GM18873 (cell line): ENCODE measurements around the gene PDE10A.
"Not testable (repeated sequence)": the region's sequence is repeated elsewhere in the genome, so short reads cannot be mapped to it uniquely, and the experiment has no call there.

Source experiments
- ATAC-seq: cut with Tn5 transposase; IDR thresholded peaks from one replicate; pipeline ENCODE4 v1.9.1; 2021; ENCODE audit warnings: mild to moderate bottlenecking, moderate library complexity, moderate number of reproducible peaks; ENCODE audit not compliant: unreplicated experiment, low FRiP score

Gene PDE10A

DNA sequence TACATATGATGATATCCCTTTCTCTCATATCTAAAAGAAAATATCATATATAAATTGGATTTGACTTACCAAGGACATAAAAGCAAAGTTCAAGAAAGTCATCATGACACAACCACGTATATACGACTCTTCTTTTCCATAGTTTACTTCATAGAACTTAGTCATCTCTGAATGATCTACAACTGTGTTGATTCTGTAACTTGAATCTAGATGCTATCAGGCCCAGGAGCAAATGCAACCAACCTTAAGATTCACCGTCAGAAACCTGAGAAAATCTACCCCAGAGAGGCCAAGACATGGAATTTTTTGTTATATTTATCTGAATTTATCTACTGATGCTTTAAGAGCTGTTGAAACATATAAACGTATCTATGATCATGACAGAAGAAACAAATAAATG, 165.6 kb downstream of the PDE10A start:
- no peak for ATAC-seq

DNA sequence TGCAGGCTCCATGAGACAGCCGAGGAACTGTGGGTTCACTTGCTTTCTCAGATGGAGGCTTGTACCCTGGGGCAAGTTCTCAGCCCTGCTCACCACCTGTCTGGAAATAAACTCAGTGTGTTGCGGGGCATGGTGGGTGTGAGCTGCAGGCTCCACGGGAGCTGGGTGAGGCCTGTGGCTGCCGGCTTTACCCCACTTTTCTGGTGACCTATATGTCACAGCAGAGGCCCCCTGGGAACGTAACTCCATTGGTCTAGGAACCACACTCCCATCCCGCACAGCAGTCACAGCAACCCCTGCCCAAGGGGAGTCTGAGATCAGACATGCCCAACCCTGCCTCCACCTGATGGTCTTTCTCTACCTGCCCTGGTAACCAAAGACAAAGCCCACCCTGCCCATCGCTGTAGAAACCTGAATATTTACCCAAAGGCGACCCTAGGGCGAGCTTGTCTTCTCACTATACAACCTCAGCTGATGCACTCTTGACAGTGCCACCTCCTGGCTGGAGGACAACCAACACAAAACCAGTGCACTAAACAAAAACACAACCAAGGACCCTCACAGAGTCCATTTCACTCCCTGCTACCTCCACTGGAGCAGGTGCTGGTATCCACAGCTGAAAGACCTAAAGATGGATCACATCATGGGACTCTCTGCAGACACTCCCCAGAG, 174.3 kb downstream of the PDE10A start:
- no peak for ATAC-seq

DNA sequence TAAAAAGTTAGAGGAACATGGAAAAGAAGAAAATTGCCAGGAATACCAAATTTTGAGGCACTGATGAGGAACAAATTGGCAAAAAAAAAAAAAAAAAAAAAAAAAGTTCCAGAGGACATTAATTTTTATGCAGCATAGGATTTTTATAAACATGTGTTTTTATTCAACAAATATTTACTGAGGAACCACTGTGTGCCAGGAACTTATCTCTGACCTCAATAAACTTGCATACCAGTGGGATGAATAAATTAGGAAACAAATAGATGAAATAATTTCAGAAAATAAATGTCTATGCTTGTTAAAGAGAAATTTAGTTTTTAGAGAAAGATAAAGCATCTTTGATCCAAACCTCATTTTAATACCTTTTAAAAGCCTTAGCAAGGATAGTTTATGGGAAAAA, 175.1 kb downstream of the PDE10A start:
- no peak for ATAC-seq

DNA sequence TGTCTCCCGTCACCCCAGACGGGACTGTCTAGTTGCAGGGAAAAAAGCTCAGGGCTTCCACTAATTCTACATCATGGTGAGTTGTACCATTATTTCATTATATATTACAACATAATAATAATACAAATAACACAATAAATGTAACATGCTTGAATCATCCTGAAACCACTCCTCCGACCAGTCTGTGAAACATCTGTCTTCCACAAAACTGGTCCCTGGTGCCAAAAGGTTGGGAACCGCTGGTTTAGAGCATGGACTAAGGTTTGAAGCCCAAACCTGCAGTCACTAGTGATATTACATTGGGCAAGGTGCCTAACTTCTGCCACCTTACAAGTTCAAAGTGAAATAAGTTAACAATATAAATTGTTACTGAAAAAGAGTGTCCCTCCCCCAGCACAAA, 175.7 kb downstream of the PDE10A start:
- no peak for ATAC-seq

DNA sequence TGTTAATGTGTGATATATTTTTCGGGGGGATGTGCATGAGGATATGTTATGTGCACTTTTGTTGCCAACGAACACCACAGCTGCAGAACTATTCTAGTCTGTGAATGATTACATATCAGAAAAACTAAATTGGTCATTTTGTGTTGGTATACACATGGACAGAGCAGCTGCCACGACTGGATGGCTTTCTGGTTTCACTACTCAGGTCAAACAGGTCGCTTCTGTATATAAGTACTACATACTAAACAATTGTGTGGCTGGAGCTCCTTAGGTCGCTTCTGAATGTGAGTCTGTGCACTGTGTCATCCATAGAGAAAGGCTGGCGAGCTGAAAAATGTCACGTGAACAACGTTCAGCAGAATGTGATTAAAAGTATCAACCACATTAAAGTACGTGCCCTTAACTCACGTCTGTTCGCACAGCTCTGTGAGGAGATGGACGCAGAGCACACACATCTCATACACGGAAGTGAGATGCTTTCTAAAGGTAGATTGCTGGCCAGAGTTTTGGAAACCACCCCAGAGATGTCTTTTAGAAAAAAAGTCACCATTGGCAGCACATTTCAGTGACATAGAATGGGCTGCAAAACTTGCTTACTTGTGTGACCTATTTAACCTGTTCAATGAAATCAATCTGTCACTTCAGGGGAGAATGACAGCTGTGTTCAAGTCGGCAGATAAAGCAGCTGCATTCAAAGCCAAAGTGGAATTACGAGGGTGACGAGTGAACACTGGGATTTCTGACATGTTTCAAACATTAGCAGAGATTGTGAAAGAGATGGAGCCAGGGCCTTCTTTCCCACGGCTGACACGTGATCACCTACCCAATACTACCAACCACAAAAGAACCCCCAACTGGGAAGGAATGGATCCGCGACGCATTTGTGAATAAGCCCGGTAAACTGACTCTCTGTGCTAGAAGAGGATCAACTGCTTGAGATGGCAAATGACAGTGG, 176.6 kb downstream of the PDE10A start:
- no peak for ATAC-seq

DNA sequence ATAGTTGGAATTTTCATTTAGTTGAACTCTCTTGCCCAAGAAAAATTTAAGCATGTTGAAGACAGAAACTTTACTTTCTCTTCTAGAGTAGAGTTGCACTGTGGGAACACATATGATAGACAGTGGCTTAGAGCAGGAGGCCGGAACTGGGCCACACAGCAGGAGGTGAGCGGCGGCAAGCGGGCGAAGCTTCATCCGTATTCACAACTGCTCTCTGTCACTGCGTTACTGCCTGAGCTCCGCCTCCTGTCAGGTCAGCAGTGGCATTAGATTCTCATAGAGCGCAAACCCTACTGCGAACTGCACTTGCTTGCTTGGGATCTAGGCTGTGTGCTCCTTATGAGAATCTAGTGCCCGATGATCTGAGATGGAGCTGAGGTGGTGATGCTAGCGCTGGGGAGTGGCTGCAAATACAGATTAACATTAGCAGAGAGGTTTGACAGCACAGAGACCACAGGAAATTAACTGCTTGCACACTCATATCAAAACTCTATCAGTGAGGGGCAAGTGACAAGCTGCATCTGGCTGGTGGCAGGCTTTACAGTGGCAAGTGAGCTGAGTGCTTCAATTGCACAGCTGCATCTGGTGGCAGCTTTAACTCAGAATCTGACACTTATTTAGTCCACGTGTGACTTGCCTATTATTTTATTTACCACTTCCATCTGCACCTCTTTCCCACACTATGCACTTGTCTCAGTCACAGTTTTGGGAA, 178.7 kb downstream of the PDE10A start:
- no peak for ATAC-seq

DNA sequence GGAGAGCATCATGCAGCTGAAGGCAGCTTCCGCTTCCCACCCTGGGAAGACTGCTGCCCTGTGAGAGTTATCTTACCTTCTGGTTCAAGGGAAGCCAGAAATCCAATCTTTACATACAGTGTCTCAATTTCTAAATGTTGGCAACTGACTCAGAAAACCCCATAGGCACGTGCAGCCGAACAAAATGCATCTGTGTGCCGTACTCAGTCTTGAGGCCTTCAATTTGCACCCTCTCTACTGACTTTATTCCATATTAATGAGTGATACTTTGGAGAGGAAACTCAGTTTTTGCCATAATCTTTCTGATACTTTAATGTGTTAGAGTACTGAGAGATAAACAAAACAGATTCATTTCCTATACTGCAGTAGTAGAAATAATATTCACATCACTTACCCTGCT, 181.1 kb downstream of the PDE10A start:
- ATAC-seq, result no peak

DNA sequence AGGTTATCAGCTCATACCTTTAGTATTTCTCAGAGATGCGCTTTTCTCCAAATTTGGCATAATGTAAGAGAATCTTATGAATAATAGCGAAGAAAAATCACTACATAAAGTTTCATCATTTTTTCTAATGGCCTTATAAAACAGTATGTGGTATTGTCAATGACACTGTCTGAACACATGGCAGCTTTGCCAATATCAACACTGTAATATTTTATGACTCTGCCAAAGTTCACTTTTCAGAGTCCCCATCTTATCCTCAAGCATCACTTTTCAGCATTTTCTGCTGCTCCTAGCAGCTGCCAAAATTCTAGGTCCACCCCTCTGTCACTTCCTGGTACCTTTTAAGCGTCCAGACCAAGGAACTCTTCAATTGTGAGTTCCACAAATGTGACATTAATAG, 182.1 kb downstream of the PDE10A start:
- no peak for ATAC-seq

DNA sequence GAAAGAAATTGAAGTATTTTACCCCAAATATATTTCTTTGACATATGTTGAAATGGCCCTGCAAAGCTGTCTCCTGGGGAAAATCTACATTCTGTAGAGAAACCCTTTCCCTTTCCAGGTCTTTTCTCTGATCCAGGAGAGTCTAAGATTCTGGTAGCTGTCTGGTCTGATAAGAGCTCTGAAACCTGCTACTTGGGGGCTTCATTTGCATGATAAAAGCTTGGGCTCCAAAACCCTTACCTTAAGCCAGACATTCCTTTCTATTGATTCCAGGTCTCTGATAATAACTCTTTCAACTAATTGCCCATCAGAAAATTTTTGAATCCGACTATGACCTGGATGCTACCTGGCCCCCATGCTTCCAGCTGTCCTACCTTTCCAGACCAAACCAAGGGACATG, 184.5 kb downstream of the PDE10A start:
- no peak for ATAC-seq

DNA sequence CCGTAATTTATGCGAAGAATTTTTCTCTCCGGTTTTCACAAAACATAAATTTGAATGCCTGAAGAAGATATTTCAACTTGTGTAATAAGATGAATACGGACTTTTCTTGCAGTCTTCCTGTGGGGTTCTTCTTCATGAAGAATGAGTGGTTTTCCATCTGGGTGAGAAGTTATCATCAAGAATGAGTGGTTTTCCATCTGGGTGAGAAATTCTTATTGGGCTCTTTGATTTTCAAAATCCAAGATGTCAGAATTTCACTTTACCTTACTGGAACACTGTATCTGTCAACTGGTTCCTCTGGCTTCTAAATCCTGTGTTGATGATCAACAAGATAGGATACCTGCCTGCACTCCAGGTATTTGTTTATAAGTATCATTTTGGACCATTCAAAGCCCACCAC, 193.6 kb downstream of the PDE10A start:
- ATAC-seq, result no peak

DNA sequence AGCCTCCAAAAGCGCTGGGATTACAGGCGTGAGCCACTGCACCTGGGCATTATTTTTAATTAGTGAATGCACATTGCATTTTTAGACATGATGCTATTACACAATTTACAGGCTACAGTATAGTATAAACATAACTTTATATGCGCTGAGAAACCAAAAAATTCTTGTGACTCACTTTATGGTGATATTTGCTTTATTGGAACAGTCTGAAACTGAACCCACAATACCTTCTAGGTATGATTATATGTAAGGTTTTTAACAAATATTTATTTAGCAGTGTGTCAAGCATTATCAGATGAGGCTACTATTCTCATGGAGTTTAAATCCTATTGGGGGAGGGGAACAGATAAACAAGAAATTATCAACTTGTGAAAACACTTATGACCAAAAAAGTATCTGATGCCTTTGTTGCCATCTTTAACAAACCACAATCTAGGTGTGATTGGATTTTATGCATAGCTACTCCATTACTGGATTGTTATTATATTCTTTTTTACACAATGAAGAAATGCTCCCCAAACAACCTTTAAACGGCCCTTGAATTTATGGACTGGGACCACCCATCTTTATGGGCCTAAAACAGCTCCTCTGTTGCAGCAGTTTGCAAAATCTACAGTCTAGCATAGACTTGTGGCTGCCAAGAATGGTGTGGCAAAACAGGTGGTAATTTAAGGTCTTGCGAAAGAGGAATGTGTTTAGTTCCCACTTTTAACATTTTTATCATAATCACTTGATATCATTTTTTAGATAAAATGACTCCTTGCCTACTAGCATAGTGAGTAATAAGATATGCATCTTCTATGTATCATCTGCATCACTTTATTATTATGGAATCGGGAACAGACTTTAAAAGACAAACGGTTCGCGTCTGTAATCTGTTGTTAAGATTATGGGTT, 194.5 kb downstream of the PDE10A start:
- ATAC-seq, result no peak

DNA sequence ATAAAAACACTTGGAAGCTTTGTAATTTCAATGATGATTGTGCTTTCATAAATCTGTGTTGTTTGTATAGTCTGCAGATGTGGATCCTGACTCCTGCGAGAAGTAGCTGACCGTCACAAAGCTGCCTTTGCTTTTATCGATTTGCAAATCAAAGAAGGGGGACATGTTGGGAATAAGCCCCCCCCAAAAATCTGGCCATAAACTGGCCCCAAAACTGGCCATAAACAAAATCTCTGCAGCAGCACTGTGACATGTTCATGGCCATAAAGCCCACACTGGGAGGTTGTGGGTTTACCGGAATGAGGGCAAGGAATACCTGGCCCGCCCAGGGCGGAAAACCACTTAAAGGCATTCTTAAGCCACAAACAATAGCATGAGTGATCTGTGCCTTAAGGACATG, 199.5 kb downstream of the PDE10A start:
- ATAC-seq, result not testable (repeated sequence)

DNA sequence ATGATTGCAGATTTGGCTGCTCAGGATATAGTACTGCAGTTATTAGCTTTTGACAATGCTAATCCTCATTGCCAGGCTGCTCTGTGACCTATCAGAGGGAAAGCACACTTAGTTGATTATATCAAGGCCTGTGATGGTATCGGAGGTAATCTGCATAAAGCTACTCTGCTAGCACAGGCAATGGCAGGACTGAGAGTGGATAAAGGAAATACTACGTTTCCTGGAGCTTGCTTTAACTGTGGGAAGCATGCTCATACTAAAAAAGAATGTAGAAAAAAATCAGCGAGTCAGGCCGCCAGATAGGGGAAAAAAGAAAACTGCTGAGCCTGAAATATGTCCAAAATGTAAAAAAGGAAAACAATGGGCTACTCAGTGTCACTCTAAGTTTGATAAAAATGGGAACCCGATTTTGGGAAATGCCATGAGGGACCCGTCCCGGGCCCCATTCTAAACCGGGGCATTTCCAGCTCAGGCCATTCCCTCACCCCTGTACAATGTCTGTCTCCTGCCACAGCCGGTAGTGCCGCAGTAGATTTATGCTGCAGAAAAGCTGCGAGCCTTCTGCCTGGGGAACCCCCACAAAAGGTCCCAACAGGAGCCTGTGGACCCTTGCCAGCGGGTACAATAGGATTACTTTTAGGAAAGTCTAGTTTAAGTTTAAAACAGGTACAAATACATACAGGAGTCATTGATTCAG, 203.3 kb downstream of the PDE10A start:
- not testable (repeated sequence) for ATAC-seq

DNA sequence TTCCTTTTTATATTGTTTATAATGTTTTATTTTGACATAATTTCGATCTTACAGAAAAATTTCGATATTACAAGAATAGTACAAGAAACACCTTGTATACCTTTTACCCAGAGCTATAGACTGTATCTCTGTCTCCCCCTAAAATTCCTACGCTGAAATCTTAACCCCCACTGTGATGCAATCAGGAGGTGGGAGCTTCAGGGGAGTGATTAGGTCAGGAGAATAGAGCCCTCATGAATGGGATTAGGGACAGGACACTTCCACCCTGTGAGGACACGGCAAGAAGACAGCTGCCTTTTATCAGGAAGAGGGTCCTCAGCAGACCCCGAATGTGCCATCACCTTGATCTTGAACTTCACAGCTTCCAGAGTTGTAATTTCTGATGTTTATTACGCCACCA, 204.9 kb downstream of the PDE10A start:
- no peak for ATAC-seq

DNA sequence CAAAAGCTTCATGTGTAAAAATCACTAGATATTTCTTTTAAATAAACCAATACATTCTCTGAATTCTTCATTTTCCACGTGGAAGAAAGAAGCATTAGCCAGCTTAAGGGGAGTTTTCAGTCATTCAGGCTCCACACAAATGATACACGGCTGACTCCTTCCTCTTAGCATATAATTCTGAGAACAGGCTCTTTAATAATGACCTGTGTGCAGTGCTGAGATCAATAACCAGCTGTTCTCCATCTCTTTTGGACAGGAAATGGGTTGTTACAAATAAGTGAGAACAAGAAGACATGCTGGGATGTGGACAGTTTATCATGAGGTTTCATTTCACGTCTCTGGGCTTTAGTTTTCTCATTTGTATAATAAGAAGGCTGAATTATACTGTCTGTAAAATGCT, 206.8 kb downstream of the PDE10A start:
- ATAC-seq, result no peak

DNA sequence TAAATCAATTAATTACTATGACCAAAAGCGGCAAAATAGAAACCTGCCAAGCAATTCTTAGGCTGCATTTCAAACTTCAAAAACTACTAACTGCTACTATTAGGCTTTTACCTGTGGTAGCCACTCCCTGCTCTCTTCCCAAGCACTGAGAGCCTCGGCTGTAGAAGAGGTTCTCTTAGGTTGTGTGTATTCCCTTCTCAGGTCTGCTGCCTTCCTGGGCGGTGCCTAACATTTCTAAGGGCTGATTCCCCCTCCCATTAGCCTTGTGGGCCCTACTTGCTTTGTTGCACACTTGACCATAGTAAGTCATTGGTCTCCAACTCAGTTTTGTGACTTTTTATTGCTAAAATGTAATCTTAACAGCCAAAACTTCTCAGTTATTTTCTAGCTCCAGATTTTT, 207.6 kb downstream of the PDE10A start:
- ATAC-seq, result no peak

DNA sequence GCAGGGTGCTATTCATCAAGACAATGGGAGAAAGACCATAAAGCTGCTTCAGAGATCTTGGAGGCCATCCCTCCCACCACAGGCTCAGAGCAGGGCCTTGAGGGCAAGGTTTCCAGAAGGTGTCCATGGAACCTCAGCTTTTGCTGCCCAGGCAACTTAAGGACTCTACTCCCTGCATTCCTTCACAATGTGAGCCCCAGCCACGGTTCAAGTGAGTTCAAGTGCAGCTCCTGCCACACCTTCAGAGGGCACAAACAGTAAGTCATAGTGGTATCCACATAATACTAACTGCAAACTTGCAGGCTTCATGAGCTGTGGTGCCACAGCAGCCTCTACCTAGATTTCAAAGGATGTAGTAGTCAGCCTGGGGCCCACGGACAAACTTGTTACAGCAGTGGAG, 209.6 kb downstream of the PDE10A start:
- no peak for ATAC-seq

DNA sequence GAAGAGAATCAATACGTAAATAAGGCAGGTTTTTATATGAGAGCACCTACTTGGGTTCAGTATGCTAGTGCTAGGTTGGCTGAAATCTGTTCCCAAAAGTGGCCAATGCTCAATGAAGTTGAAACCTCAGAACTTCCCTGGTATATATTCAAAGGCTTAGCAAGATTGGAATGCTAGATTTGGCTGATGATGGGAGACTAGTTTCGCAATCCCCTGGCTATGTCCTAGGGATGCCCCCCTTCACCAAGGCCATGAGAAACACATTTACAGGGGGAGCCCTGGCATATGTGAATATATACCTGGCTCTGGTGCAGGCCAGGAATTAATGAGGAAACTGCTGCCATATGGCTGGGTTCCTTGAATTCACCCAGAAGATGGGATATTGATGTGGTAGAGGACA, 211.2 kb downstream of the PDE10A start:
- no peak for ATAC-seq

DNA sequence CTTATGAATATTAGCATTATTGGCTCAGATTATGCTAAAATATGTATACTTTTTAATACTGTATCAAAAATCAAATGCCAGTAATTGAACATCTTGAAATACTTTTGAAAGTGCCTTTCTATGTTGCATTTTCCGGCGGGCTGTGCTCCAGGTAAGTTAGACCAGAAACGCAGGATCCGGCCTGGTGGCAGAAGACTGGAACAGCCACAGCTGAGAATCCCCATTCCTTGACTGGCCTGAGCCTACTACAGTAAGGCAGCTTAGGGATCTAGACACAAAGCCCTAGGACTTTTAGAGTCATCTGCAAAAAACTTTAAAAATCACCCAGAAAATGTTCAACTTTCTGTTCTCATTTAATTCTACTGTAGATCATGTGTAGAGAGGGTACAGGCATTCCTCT, 214.8 kb downstream of the PDE10A start:
- ATAC-seq, result no peak

DNA sequence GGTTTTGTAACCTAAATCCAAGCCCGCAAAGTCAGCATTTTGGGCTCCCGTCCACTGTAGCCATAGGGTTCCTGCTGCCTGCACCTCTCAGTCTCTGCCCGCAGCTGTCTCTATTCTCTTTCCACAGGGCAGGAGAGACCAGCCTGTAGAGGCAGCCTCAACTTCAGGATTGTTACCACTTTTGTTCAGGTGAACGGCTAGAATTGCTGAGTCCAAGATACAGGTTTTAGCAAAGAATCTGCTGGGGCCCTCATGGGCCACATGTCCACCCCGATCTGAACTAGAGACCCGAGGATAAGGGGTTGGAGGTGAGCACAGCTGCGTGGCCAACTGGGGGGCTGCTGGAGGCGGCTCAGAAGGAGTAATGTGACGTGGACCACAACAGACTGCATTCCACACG, 215.9 kb downstream of the PDE10A start:
- no peak for ATAC-seq
